T-helper 17 cell (primary cell): Measurements from ENCODE around the gene ATP8B4. TPM values are rescaled to one million over a fixed set of nuclear protein-coding genes. Genes with fewer than 3 reads are reported as not detected.

Experiments
- ATAC-seq: fragments of 150-1000 bp; cut with Tn5 transposase; 2 replicates; pipeline ENCODE4 v1.10.0; 2021; ENCODE audit warnings: mild to moderate bottlenecking, moderate library complexity
- DNase-seq, 3 donors: peaks; one replicate each; pipeline versions ENCODE4 v3.0.0 to v3.0.0-alpha.2; 2020 to 2021
- H3K9me3 ChIP-seq: one replicate; pipeline ENCODE4 v1.7.0; 2013; ENCODE audit warnings: low read length, mild to moderate bottlenecking; ENCODE audit not compliant: control insufficient read depth, poor library complexity, severe bottlenecking
- H3K27ac Mint-ChIP-seq: one replicate; pipeline ENCODE4 v1.8.0; 2022; ENCODE audit warnings: mild to moderate bottlenecking, moderate library complexity, mixed read lengths
- H3K27me3 Mint-ChIP-seq: one replicate; pipeline ENCODE4 v1.8.0; 2022; ENCODE audit warnings: mixed read lengths
- H3K36me3 Mint-ChIP-seq: one replicate; pipeline ENCODE4 v1.8.0; 2022; ENCODE audit warnings: low read depth, mixed read lengths
- H3K4me1 Mint-ChIP-seq: one replicate; pipeline ENCODE4 v1.8.0; 2022; ENCODE audit warnings: mild to moderate bottlenecking, mixed read lengths
- H3K4me3 Mint-ChIP-seq: one replicate; pipeline ENCODE4 v1.8.0; 2022; ENCODE audit warnings: mild to moderate bottlenecking, moderate library complexity, mixed read lengths
- total RNA-seq, 4 donors: library from RNA in 2 of 4; stranded (reverse) in 2 of 4; gene quantifications; one replicate each; pipeline ENCODE4 v1.2.3 and lab custom pipeline; 2022 to 2026

Gene ATP8B4
- total RNA-seq, 2 donors from 2014 or later, result 0.86 to 1.1 TPM

- Mint-ChIP-seq H3K27me3 (no peaks in the 10 kb centered on the region), H3K36me3 (no peaks in the 10 kb centered on the region), H3K27ac (no peak overlapping the region), H3K4me3 (no peak overlapping the region), H3K4me1 (no peaks in the 10 kb centered on the region)
- no peaks in the 10 kb centered on the region for H3K9me3 ChIP-seq
- DNase-seq (no peak), ATAC-seq (no peak)
Measured at GRCh38 chr15:50083424-50084025, 35.5 kb downstream of the ATP8B4 start.

- H3K9me3 ChIP-seq, result no peaks in the 10 kb centered on the region
- no peaks in the 10 kb centered on the region for H3K36me3 Mint-ChIP-seq
- ATAC-seq (no peak), DNase-seq (no peak)
- no peaks in the 10 kb centered on the region for H3K4me1 Mint-ChIP-seq
- no peak overlapping the region for H3K4me3 Mint-ChIP-seq
- no peak overlapping the region for H3K27ac Mint-ChIP-seq
- H3K27me3 Mint-ChIP-seq, result peaks cover under 1% of the 10 kb centered on the region
Measured at GRCh38 chr15:50082066-50082465, 37.0 kb downstream of the ATP8B4 start.

DNA sequence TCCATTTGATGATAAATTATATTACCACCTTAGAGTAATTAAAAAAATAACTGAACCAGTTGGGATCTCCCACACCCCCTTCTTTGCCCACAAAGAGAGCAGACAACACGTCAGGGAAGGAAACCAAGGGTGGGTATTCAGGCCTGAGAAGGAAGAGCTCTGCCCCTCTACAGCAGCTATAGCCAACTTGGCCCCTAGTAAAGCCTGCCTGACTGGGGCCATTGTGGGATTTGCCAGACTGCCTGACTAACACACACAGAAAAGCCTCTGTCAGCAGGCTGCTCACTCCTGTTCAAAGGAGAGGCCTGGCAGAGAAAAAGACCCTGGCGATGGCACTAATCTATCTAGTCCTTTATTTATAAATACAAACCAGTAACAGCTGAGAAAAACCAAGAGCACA is 41.4 kb downstream of the ATP8B4 start:
- H3K4me1 Mint-ChIP-seq, result no peaks in the 10 kb centered on the region
- H3K4me3 Mint-ChIP-seq, result no peak overlapping the region
- ATAC-seq (no peak), DNase-seq (no peak)
- H3K27me3 Mint-ChIP-seq, result peaks cover 18% of the 10 kb centered on the region
- H3K36me3 Mint-ChIP-seq, result no peaks in the 10 kb centered on the region
- H3K27ac Mint-ChIP-seq, result no peak overlapping the region
- no peaks in the 10 kb centered on the region for H3K9me3 ChIP-seq

DNA sequence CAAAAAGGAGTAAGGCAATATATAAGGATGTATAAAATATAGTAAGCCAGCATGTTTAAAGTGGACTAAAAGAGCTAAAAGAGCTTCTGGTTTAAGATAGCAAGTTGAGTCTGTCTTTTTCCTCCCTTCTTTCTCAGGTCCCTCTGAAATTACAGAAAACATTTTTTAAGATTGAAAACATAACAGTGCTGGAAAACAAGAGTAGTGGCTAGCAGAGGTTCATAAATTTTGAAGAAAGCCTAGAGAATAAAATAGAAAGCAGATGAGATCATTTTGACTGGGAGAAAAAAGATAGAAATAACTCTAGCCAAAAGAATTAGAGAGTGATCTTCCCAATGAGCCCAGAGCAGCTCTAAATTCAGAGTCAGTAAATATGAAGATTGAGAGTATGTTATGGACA is 41.9 kb downstream of the ATP8B4 start:
- no peaks in the 10 kb centered on the region for H3K4me1 Mint-ChIP-seq
- H3K27me3 Mint-ChIP-seq, result peaks cover 18% of the 10 kb centered on the region
- no peak for DNase-seq
- H3K36me3 Mint-ChIP-seq, result no peaks in the 10 kb centered on the region
- no peak for ATAC-seq
- H3K4me3 Mint-ChIP-seq, result no peak overlapping the region
- no peak overlapping the region for H3K27ac Mint-ChIP-seq
- no peaks in the 10 kb centered on the region for H3K9me3 ChIP-seq

- DNase-seq, result no peak
- Mint-ChIP-seq H3K4me1 (no peaks in the 10 kb centered on the region), H3K27ac (no peak overlapping the region), H3K36me3 (no peaks in the 10 kb centered on the region), H3K4me3 (no peak overlapping the region), H3K27me3 (peaks cover 25% of the 10 kb centered on the region)
- ATAC-seq, result no peak
- H3K9me3 ChIP-seq, result no peaks in the 10 kb centered on the region
Measured at GRCh38 chr15:50075319-50075718, 43.7 kb downstream of the ATP8B4 start.

DNA sequence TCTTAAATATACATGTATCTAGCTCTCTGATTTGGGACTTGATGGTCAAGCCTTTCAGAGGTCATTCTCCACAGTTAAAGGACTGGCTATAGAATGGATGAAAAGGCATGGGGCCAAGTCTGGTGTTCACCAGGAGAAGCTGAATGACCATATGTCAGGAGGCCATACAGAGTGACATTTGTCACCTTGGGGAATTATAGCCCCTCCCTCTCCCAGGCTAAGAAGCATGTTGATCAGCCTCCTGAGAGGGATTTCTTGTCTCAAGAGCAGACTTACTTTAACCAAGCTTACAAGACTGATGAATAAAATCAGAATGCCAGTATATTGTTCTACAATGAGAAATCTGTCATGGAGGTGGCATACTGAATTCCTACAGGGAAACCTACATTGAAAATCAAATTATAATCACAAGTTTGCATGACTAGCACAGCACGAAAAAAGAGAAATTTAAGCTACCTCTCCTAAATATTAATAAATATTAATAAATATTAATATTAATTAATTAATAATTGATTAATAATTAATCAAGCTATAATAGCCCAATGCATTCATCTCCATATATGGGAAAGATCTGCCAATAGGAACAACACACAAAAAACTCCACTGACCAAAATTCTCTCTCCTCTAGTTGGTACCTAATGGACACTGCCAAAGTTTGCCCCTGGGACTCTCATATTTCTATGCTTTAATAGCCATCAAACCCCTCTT is 47.3 kb downstream of the ATP8B4 start:
- DNase-seq (no peak), ATAC-seq (no peak)
- Mint-ChIP-seq H3K4me1 (no peaks in the 10 kb centered on the region), H3K4me3 (no peak overlapping the region), H3K27me3 (peaks cover 21% of the 10 kb centered on the region), H3K36me3 (no peaks in the 10 kb centered on the region), H3K27ac (no peak overlapping the region)
- H3K9me3 ChIP-seq, result no peaks in the 10 kb centered on the region

DNA sequence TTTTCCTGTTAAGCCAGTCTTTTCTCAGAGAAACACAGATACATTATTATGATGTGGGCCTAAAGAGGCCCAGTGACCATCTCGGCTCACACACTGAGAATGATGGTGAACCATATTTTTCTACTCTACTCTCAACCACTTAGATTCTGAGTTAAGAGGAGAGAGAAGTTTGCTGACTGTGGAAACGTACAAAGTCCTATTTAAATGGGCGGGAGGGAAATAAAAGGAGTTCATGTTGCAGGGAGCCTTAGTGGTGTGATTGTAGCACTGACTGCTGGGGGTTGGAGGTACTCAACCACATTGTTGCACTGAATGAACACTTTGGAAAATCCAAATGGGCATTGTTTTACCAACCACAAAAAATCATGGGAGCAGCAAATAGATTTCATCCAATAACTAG is 51.0 kb downstream of the ATP8B4 start:
- no peak overlapping the region for H3K27ac Mint-ChIP-seq
- H3K27me3 Mint-ChIP-seq, result peaks cover 19% of the 10 kb centered on the region

DNA sequence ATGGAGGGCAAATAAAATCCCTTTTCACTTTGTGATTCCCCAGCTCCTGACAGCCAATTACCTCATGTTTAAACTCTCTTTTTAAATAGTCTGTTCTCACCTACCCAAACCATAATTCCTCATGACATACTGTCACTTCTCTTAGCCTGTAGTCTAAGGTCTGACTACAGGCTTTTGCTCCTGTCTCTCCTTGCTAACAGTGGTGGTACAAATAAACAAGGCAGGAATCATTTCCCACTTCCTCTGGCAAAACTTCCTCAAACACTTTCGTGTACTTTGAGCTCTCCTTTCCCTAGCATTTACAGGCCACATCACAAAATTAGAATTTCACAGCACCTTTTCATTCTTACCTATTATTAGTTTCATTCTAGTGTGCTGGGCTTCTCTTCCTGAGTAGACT is 51.8 kb downstream of the ATP8B4 start:
- H3K27ac Mint-ChIP-seq, result no peak overlapping the region

More for the DNA sequence above, 51.0 kb downstream of the ATP8B4 start:
- Mint-ChIP-seq H3K4me3 (no peak overlapping the region), H3K4me1 (peaks cover 4% of the 10 kb centered on the region), H3K36me3 (no peaks in the 10 kb centered on the region)
- H3K9me3 ChIP-seq, result no peaks in the 10 kb centered on the region
- DNase-seq, result no peak
- ATAC-seq, result no peak

DNA sequence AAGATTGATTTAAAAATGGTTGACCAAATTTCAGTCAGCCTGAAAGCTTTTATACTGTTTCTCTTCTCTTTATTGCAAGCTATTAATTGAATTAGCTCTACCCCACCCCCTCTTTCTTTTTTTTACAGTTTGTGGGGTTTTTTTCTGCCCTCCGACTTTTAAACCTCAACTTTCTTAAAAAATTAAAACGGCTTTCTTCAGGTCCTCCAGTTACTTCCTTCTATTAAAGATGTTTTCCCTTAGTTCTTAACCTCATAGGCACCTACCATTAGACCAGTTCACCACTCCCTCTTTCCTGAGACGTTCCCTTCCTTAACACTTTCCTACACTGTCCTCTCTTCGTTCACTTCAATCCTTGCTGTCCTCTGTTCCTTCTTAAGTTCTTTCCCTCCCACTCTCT is 52.4 kb downstream of the ATP8B4 start:
- DNase-seq, result no peak
- Mint-ChIP-seq H3K27ac (no peak overlapping the region), H3K36me3 (no peaks in the 10 kb centered on the region), H3K4me1 (peaks cover 4% of the 10 kb centered on the region), H3K4me3 (no peak overlapping the region), H3K27me3 (peaks cover 27% of the 10 kb centered on the region)
- ATAC-seq, result no peak
- H3K9me3 ChIP-seq, result no peaks in the 10 kb centered on the region

More for the DNA sequence above, 51.8 kb downstream of the ATP8B4 start:
- no peaks in the 10 kb centered on the region for H3K9me3 ChIP-seq
- Mint-ChIP-seq H3K4me1 (peaks cover 4% of the 10 kb centered on the region), H3K36me3 (no peaks in the 10 kb centered on the region), H3K27me3 (peaks cover 21% of the 10 kb centered on the region), H3K4me3 (no peak overlapping the region)
- ATAC-seq, result no peak
- no peak for DNase-seq

- Mint-ChIP-seq H3K27me3 (peaks cover 28% of the 10 kb centered on the region), H3K4me1 (peaks cover 4% of the 10 kb centered on the region), H3K36me3 (no peaks in the 10 kb centered on the region), H3K4me3 (no peak overlapping the region), H3K27ac (no peak overlapping the region)
- DNase-seq (no peak), ATAC-seq (peak; percentile 72)
- H3K9me3 ChIP-seq, result no peaks in the 10 kb centered on the region
Measured at GRCh38 chr15:50066202-50066601, 52.8 kb downstream of the ATP8B4 start.

- Mint-ChIP-seq H3K36me3 (no peaks in the 10 kb centered on the region), H3K4me3 (no peak overlapping the region), H3K27me3 (peaks cover 21% of the 10 kb centered on the region), H3K4me1 (peaks cover 4% of the 10 kb centered on the region), H3K27ac (no peak overlapping the region)
- H3K9me3 ChIP-seq, result no peaks in the 10 kb centered on the region
- ATAC-seq (no peak), DNase-seq (no peak)
Measured at GRCh38 chr15:50065279-50065678, 53.8 kb downstream of the ATP8B4 start.

DNA sequence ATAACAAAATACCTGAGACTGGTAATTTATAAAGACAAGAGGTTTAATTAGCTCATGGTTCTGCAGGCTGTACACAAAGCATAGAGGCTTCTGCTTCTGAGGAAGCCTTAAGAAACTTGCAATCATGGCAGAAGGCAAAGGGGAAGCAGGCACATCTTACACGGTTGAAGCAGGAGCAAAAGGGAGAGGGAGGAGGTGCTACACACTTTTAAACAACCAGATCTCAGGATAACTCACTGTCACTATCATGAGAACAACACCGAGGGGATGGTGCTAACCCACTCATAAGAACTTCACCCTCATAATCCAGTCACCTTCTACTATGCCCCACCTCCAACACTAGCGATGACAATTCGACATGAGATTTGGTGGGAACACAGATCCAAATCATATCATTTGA is 54.4 kb downstream of the ATP8B4 start:
- no peak overlapping the region for H3K27ac Mint-ChIP-seq
- H3K9me3 ChIP-seq, result no peaks in the 10 kb centered on the region
- H3K36me3 Mint-ChIP-seq, result no peaks in the 10 kb centered on the region
- DNase-seq (no peak), ATAC-seq (no peak)
- no peak overlapping the region for H3K4me3 Mint-ChIP-seq
- H3K27me3 Mint-ChIP-seq, result peaks cover 21% of the 10 kb centered on the region
- H3K4me1 Mint-ChIP-seq, result peaks cover 4% of the 10 kb centered on the region

DNA sequence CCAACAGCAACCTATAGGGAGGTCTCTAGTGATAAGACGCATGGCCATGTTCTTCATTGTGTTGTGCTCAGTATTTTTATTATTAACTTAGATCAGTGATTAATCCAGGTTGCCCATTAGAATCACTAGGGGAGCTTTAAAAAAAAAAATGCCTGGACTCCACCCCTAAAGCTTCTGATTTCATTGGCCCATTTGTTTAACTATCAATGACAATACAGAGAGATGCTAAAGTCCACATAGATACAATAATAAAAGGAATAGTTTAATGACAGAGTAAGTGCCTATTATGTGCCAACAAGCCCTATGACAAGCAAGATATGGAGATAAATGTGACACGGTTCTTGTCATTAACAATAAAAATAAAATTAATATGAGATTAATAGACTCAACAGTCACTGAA is 55.8 kb downstream of the ATP8B4 start:
- H3K4me1 Mint-ChIP-seq, result peaks cover 4% of the 10 kb centered on the region
- ATAC-seq (no peak), DNase-seq (no peak)
- H3K36me3 Mint-ChIP-seq, result no peaks in the 10 kb centered on the region
- H3K4me3 Mint-ChIP-seq, result no peak overlapping the region
- H3K27ac Mint-ChIP-seq, result no peak overlapping the region
- H3K9me3 ChIP-seq, result no peaks in the 10 kb centered on the region
- H3K27me3 Mint-ChIP-seq, result peaks cover 32% of the 10 kb centered on the region

DNA sequence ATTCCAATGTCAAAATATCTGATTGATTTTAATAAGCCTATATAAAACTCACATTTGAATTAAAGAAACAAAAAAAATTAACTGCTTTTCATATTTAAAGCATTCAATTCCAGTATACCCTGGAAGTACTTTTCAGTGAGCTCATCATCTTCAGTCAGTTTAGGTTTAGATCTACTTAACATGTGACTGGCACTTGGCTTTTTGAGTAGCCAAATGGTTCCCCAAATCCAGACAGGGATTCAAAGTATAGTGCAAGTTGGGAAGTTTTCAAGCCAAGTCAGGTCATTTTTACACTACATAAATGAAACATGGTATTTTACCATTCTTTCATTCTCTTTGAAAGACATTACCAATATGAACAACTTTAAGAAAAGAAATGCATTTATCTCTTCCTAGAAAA is 57.5 kb downstream of the ATP8B4 start:
- Mint-ChIP-seq H3K4me1 (peaks cover 4% of the 10 kb centered on the region), H3K36me3 (no peaks in the 10 kb centered on the region), H3K27ac (no peak overlapping the region), H3K4me3 (no peak overlapping the region), H3K27me3 (peaks cover 37% of the 10 kb centered on the region)
- no peaks in the 10 kb centered on the region for H3K9me3 ChIP-seq
- no peak for DNase-seq
- no peak for ATAC-seq
